ENCODE measurements around the gene TUBGCP6. TPM values are rescaled to one million over a fixed set of nuclear protein-coding genes. Genes with fewer than 3 reads are reported as not detected.

The TUBGCP6 gene
- total RNA-seq, 4 donors from 2014 or later: 18.7 to 27.4 (median 19.2) TPM

DNA sequence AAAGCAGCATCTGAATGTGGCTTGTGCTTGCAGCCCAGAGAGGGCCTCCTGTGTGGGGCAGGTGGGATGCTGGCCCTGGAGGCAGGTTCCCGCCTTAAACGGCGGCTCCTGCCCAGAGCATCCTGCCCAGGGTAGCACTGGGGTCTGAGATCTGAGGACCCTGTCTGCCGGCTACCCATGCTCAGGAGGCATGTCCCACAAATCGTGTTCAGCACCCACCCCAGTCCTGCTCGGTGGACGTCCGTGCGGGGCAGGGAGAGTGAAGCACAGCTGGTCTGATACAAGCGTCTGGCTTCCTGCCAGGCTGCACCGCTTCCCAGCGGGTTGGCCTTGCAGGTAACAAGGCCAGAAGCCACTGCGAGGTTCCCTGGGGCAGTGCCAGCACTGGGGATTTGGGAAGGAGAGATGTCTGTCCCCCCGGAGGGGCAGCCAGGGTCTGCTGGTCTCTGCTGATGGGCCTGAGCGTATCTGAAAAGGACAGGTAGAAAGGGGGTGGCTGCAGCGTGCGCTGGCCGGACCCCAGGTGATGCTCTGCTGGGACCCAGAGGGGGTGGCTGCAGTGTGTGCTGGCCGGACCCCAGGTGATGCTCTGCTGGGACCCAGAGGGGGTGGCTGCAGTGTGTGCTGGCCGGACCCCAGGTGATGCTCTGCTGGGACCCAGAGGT lies 55.5 kb downstream of the TUBGCP6 start:
- H3K27me3 ChIP-seq: no peaks in the 10 kb centered on the region
- peak overlapping the region in 1 of 4 donors; percentile 66 for H3K27ac ChIP-seq
- H3K9me3 ChIP-seq: no peaks in the 10 kb centered on the region
- DNase-seq (no peak), ATAC-seq (no peak)
- peaks cover 22 to 30% of the 10 kb centered on the region in 2 donors for H3K4me1 ChIP-seq
- intact Hi-C loops (cut with DNase I; ENCODE audit: low total_unique reads) (loop anchor here (10.0 kb wide), 1 partner anchor 405 kb away; no protein-coding TSS in a partner anchor), in situ Hi-C loops (cut with MboI; ENCODE audit: low sequenced_read_pairs in 4 of 4) (no loop called here)
- TF ChIP-seq, protein P1, sequence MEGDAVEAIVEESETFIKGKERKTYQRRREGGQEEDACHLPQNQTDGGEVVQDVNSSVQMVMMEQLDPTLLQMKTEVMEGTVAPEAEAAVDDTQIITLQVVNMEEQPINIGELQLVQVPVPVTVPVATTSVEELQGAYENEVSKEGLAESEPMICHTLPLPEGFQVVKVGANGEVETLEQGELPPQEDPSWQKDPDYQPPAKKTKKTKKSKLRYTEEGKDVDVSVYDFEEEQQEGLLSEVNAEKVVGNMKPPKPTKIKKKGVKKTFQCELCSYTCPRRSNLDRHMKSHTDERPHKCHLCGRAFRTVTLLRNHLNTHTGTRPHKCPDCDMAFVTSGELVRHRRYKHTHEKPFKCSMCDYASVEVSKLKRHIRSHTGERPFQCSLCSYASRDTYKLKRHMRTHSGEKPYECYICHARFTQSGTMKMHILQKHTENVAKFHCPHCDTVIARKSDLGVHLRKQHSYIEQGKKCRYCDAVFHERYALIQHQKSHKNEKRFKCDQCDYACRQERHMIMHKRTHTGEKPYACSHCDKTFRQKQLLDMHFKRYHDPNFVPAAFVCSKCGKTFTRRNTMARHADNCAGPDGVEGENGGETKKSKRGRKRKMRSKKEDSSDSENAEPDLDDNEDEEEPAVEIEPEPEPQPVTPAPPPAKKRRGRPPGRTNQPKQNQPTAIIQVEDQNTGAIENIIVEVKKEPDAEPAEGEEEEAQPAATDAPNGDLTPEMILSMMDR (IDR thresholded peaks at IDR 0.05 in 4 of 5, conservative IDR thresholded peaks at IDR 0.05 in 1 of 5): no peak
- TF ChIP-seq POLR2A (IDR thresholded peaks at IDR 0.05): no peak
- H3K4me3 ChIP-seq: no peak overlapping the region
- peaks cover 0 to 12% of the 10 kb centered on the region in 2 donors for H3K36me3 ChIP-seq

DNA sequence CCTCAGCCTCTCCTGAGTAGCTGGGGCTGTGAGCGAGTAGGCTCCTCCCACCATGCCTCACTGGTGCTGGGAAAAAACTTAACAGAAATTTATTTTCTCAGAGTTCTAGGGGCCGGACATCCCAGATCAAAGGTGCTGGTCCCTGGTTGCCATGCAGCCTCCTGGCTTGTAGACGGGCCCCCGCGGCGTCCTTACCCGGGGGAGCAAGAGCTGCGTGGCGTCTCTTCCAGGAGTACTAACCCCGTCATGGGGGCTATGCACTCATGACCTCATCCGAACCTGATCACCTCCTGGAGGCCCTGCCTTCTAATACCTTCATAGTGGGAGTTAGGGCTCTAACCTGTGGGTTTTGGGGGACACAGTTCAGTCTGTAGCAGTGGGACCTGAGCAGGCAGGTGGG lies 56.5 kb downstream of the TUBGCP6 start:
- Histone ChIP-seq H3K4me3 (no peak overlapping the region), H3K9me3 (no peaks in the 10 kb centered on the region), H3K4me1 (peaks cover 24 to 30% of the 10 kb centered on the region in 2 donors), H3K27me3 (no peaks in the 10 kb centered on the region), H3K36me3 (peaks cover 0 to 3% of the 10 kb centered on the region in 2 donors), H3K27ac (no peak overlapping the region)
- TF ChIP-seq POLR2A (IDR thresholded peaks at IDR 0.05): no peak
- TF ChIP-seq, protein P1 (IDR thresholded peaks at IDR 0.05 in 4 of 5, conservative IDR thresholded peaks at IDR 0.05 in 1 of 5): no peak
- intact Hi-C loops (cut with DNase I; ENCODE audit: low total_unique reads) (loop anchor here (10.0 kb wide), 1 partner anchor 404 kb away; no protein-coding TSS in a partner anchor), in situ Hi-C loops (cut with MboI; ENCODE audit: low sequenced_read_pairs in 4 of 4) (no loop called here)
- ATAC-seq: no peak
- DNase-seq: no peak

DNA sequence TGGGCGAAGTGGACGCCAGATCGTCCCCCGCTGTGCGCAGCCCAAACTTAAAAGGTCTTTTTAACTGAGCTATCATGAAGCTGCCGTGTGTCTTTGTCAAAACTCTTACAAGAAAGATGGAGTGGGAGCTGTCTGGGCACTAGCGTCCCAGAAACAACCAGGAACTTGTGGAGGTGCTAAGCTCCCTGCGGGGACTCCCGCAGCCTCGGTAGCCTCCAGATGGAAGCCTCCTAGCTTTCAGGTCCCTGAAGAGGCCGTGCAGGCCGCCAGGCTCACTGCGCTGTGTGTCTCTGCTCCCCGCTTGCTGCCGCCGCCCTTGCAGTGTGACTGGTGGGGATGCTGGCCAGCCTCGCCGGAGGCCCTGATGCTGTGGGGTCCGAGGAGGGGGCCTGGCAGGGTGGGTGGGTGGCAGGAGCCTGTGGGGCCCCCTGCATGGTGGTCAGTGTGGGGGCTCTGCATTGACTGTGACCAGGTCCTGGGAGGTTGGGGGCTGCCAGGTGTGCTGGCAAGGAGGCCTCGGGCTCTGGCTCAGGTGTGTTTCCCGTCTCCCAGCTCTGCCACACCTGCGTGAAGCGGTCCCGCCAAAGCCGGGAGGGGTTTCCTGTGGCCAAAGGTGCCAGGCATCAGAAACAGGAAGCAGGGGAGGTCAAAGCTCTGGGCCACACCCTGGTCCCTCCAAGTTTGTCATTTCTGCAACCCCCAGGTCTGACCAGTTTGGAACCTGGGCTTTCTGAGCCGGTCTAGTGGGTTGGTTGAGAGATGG lies 57.9 kb downstream of the TUBGCP6 start:
- peak overlapping the region; percentile 62 to 74 (median 70) for H3K27ac ChIP-seq
- intact Hi-C loops (cut with DNase I; ENCODE audit: low total_unique reads): loop anchor here (10.0 kb wide), 1 partner anchor 402 kb away; no protein-coding TSS in a partner anchor
- ATAC-seq (no peak), DNase-seq (no peak)
- peak overlapping the region; percentile 65 to 87 (median 72) for H3K4me3 ChIP-seq
- TF ChIP-seq, protein P1 (IDR thresholded peaks at IDR 0.05 in 4 of 5, conservative IDR thresholded peaks at IDR 0.05 in 1 of 5): no peak
- TF ChIP-seq POLR2A (IDR thresholded peaks at IDR 0.05): no peak
- in situ Hi-C loops (cut with MboI; ENCODE audit: low sequenced_read_pairs in 4 of 4): no loop called here
- H3K36me3 ChIP-seq: no peaks in the 10 kb centered on the region
- peaks cover 24 to 30% of the 10 kb centered on the region in 2 donors for H3K4me1 ChIP-seq
- H3K27me3 ChIP-seq: no peaks in the 10 kb centered on the region
- no peaks in the 10 kb centered on the region for H3K9me3 ChIP-seq

DNA sequence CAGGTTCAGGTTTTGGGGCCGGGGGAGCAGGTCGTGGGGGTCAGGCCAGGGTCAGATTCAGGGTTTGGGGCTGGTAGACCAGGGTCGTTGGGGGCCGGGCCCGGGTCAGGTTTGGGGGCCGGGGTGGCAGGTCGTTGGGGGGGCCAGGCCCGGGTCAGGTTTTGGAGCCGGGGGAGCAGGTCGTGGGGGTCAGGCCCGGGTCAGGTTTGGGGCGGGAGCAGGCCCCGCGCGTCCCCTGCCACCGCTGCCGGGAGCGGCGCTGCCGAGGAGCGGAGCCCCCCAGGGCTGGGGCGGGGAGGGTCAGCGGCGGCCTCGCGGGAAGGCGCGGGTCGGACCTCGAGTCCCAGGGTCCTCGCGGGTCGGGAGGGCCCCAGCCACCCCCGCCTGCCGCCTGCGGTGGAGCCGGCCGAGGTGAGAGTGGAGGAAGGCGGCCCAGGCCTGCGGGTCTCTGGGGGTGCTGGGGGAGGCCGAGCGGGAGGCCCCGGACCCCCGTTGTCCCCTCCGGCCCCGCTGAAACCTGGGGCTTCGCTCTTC lies 58.6 kb downstream of the TUBGCP6 start:
- Histone ChIP-seq H3K4me3 (peak overlapping the region; percentile 65 to 87 (median 72)), H3K4me1 (peaks cover 24 to 30% of the 10 kb centered on the region in 2 donors), H3K27ac (peak overlapping the region; percentile 62 to 74 (median 70)), H3K9me3 (no peaks in the 10 kb centered on the region), H3K36me3 (no peaks in the 10 kb centered on the region), H3K27me3 (no peaks in the 10 kb centered on the region)
- intact Hi-C loops (cut with DNase I; ENCODE audit: low total_unique reads): loop anchor here (10.0 kb wide), 1 partner anchor 401 kb away; no protein-coding TSS in a partner anchor
- DNase-seq (no peak), ATAC-seq (peak in 1 of 2 donors; percentile 19)
- TF ChIP-seq POLR2A (IDR thresholded peaks at IDR 0.05): no peak
- TF ChIP-seq, protein P1 (IDR thresholded peaks at IDR 0.05 in 4 of 5, conservative IDR thresholded peaks at IDR 0.05 in 1 of 5): no peak
- in situ Hi-C loops (cut with MboI; ENCODE audit: low sequenced_read_pairs in 4 of 4): no loop called here

Measured in gastrocnemius medialis (tissue), 4 donors.